Erythroblast (primary cell): Measurements from ENCODE around the gene TNFSF15.

ENCODE experiments used
- GATA1 ChIP-seq: IDR thresholded peaks from 2 replicates; pipeline ENCODE4 v1.6.1; 2011; ENCODE audit warnings: low read depth, mild to moderate bottlenecking, control low read depth, low read length, moderate library complexity
- POLR2A ChIP-seq: IDR thresholded peaks from 2 replicates; pipeline ENCODE4 v1.6.1; 2011; ENCODE audit warnings: mild to moderate bottlenecking, low read length

DNA sequence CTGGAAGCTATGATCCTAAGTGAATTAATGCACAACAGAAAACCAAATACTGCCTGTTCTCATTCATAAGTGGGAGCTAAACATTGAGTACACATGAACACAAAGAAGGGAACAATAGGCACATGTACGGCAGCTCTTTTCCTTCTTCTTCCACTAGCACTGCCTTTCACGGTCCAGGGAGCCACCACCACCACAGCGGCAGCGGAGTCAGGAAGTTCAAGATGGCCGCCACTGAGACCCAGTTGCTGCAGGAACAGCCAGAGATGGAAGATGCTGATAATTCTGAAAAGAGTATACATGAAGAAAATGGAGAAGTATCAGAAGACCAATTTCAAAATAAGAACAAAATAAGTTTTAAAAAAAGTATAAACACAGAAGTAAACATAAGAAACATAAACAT, 39.5 kb upstream of the TNFSF15 start:
- TF ChIP-seq POLR2A (no peak), GATA1 (no peak)
